IPS-NIHi7 (cell line): ENCODE measurements around the gene DTD1.
"Not testable (repeated sequence)": the region's sequence is repeated elsewhere in the genome, so short reads cannot be mapped to it uniquely, and the experiment has no call there.

Source experiments
- DNase-seq: peaks from one replicate; pipeline ENCODE4 v3.0.0; 2012; ENCODE audit warnings: mixed read lengths; ENCODE audit errors: extremely low spot score

DTD1 gene

DNA sequence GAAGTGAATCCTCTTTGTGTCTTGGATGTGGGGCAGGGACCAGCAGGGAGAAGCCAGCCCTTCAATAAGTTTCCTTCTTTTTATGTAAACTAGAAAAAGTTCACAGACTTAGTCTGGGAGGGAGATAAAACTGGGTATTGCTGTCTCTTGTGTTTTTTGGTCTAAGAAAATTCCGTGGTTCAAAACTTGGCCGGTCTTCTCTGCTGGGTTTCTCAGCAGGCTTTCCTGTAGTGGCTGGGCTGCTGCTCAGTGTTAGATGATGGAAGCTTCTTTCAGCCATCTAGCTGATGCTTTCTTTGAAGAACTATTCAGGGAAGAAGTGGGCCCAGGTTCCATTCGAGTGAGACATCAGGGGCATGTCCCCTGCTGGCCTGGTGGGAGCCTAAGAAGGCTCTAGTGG lies 155.0 kb downstream of the DTD1 start:
- DNase-seq = no peak

DNA sequence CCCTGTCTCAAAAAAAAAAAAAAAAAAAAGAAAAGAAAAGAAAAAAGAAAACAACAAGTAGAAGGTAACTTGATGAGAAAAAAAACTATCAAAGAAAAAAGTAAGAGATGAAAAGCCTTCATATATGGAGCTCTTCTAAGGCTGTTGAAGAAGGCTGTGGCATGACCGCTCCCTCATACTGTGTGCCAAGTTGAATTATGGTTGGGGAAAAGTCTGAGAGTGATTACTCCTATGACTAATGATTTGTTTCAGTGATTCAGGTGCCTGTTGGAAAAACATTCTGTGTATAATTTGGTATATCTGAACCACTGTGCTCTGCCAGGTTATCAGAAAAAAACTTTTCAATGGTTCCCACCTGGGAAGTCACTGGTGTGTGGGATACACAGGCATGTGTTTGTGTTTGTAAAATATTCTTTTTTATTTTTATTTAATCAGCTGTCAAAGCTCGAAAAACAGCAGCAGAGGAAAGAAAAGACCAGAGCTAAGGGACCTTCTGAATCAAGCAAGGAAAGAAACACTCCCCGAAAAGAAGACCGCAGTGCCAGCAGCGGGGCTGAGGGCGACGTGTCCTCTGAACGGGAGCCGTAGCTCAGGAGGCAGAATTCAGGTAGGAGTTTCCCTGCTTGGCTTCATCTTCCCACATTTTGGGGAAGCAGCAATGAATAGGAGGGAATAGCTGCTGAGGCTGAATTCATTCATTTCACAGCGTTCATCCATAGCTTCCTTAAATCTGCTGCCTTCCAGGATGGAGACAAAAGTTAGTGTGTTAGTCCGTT lies 156.0 kb downstream of the DTD1 start:
- DNase-seq = no peak

DNA sequence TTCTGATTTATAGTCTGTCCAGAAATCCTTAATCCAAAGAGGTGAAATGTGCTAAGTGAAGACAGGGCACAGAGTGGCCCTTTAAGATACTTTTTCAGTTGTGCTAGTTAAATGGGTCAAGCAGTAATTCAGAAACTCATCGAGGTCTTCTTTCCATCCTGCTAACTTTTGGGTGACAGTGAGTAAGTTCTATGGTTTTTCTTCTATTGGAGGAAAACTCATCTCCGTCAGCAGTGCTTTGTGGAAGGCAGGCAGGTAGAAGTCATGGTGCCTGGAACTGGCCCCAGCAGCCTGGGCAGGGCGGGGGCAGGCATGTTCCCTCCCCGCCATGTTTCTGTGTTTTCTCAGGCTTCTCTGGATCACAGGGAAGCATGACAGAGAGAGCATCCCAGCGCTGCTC lies 159.2 kb downstream of the DTD1 start:
- DNase-seq = no peak

DNA sequence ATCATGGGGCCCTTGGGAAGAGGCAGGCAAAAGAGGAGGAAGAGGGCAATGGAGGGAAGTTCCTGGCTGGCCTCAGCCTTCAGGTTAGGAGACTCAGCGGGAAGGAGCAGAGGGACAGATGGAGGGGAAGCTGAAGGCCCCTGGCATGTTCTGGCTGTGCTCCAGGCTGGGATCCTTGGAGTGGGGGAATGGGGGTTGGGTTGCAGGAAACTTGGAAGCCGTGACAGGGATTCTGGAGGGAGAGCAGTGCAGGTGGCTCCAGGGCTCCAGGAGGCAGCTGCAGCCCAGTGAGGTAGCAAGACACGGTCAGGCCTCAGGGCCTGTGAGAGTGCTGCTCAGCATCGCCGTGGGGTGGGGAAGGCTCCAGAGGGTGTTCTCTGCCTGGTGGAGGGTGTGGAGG lies 161.1 kb downstream of the DTD1 start:
- no peak for DNase-seq

DNA sequence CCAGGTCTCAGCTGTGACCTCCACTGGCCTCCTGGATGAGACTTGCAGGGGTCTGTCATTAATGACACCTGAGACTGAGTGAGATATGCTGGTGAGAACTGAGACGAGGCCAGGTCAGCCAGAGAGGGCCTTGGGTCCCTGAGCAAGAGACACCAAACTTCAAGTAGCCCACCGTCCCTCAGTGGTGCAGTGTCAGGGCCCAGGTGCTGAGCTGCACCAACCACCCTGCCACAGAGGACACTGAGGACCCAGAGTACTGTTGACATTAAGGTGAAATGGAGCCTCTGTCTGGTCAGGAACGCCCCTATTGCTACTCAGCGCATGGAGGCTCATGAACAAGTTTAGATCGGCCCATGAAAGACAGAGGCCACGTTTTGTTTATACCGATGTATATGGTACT lies 161.7 kb downstream of the DTD1 start:
- no peak for DNase-seq

DNA sequence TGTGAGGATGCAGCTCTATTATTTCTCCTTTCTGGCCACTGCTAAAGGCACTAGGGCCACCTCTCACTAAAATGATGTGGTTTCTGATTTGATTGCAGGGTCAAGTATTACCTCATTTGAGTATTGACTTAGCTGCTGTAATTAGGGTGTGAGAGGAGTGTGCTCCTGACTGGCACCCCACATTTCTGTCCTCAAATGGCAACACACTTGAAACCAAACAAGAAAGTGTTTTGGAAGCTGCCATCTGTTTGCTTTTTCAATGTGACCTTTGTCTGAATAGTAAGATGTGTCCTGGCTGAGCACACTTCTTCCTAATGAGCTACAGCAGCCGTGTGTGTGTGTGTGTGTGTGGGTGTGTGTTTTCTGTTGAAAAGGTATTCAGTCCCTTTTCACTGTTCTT lies 162.9 kb downstream of the DTD1 start:
- no peak for DNase-seq

DNA sequence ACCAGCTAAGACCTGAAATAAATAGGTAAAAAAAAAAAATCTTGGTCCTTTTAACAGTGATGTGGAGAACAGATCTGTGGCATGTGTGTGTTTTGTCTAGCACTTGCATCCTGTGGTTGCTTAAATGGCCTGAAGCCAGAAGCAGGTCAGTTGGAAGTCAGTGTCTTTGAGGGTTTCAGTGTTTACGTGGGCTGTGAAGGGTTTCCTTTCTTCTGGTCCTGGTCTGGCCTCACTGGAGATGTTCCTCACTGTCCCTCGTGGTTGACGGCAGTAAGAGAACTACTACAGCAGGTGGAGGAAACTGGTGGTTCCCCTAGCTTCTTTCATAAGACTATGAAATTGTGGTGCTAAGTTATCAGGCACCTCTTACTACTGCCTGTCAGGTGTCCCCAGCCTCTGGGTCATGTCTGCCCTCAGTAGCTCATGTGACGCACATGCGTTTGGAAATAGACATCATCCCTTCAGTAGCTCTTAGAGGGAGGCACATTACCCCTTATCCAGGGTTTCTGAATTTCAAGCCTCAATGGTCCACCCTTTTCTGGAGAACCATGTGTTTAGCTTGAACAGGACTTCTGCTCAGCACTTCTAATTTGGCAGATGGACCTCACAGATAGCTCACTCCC lies 166.3 kb downstream of the DTD1 start:
- no peak for DNase-seq

DNA sequence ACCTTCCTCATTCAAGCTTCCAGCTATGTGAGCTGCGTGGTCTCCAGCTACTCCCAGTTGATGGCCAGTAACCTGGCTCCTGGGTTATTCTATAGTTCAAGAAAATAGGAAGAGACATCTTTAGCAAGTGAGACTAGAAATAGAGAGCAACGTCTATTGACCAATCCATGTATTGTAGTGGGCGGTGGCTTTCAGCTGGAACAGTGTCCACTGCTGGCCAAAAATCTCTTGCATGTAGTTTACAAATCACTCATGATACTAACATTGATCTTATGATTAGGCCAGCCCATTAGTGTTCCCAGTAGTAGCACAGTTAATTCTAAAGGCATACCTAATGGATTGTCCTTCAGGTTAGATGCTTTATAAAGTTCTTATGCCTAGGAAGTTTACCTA lies 166.8 kb downstream of the DTD1 start:
- DNase-seq = no peak

DNA sequence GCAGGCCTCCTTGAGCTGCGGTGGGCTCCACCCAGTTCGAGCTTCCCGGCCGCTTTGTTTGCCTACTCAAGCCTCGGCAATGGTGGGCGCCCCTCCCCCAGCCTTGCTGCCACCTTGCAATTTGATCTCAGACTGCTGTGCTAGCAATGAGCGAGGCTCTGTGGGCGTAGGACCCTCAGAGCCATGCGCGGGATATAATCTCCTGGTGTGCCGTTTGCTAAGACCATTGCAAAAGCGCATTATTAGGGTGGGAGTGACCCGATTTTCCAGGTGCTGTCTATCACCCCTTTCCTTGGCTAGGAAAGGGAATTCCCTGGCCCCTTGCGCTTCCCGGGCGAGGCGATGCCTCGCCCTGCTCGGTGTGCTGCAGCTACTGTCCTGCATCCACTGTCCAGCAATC lies 173.0 kb downstream of the DTD1 start:
- not testable (repeated sequence) for DNase-seq

DNA sequence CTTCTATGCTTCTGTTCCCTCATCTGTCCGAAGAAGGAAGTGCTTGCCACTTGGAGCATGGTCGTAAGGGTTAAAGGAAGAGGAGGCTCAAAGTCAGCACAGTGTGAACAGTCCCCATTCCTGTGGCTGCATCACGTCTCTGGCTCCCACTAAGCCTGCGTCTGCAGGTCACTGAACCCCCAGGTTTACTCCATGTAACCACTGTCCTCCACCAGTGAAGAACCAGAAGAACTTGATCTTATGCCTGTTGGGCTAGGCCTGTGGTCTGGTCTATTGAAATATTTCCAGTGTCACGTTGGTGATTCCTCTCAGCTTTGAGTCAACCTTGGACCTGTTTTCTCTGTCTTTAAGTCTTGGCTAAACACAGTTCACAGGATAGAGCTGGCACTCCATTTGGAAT lies 179.8 kb downstream of the DTD1 start:
- DNase-seq = no peak

DNA sequence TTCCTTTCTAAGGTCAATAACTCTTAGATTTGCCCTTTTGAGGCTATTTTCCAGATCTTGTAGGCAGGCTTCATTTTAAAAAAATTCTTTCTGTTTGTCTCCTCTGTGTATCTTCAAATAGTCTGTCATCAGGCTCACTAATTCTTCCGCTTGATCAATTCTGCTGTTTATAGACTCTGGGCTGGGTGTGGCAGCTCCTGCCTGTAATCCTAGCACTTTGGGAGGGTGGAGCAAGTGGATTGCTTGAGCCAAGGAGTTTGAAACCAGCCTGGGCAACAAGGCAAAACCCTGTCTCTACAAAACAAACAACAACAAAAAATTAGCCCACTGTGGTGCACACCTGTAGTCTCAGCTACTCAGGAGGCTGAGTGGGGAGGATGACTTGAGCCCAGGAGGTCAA lies 185.7 kb downstream of the DTD1 start:
- DNase-seq = no peak

DNA sequence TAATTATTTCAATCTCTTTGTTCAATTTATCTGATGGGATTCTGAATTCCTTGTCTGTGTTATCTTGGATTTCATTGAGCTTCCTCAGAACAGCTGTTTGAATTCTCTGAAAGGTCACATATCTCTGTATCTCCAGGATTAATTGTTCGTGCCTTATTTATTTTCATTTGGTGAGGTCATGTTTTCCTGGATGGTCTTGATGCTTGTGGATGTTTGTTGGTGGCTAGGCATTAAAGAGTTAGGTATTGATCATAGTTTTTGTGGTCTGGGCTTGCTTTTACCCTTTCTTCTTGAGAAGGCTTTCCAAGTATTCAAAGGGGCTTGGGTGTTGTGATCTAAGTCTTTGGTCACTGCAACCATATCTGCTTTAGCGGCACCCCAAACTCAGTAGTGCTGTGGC lies 186.4 kb downstream of the DTD1 start:
- DNase-seq = no peak

DNA sequence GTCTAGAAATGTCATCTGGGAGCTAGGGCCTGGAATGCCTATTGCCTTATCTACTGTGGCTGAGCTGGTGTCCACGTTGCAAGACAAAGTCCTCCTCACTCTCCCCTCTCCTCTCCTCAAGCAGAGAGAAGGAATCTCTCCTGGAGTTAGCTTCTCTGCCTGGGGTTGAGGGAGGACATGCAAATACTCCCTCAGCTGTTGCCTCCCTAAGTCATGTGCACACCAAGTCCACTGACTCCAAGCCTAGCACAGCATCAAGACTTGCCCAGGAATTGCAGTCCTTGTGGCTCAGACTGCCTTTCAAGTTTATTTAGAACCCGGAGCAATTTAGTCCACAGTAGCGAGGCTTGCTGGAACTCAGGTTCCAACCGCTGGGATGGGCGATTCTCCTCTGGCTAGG lies 187.8 kb downstream of the DTD1 start:
- no peak for DNase-seq

DNA sequence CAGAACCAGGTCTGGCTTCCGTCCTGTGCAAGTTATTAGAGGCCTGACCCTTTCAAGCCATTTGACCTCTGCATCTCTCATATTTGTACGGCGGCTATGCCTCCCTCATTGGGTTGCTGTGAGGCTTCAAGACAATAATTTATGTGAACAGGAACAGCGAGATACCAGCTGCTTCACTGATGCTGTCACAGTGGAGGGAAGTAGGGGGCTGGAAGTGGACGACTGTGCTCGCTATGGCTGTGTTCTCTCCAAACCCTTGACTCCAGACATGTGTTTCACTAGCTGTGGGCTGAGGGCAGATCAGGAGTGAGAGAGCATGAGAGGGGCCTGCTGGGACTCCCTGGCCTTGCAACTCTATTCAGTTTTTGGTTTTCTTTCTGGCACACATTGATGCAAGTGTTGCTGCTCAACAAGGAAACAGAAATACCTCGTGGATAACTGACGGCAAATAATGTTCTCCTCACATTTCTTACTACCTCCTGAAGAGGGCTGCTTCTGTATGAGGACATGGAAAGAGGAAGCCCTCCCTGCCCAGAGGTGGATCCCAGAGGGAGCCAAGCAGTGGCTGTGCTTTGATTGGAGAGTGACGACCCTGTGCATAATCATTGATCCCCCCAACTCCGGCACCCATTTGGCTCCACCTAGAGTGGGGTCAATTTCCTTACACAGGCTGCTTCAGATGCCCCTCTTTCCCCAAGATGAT lies 191.0 kb downstream of the DTD1 start:
- DNase-seq = no peak

DNA sequence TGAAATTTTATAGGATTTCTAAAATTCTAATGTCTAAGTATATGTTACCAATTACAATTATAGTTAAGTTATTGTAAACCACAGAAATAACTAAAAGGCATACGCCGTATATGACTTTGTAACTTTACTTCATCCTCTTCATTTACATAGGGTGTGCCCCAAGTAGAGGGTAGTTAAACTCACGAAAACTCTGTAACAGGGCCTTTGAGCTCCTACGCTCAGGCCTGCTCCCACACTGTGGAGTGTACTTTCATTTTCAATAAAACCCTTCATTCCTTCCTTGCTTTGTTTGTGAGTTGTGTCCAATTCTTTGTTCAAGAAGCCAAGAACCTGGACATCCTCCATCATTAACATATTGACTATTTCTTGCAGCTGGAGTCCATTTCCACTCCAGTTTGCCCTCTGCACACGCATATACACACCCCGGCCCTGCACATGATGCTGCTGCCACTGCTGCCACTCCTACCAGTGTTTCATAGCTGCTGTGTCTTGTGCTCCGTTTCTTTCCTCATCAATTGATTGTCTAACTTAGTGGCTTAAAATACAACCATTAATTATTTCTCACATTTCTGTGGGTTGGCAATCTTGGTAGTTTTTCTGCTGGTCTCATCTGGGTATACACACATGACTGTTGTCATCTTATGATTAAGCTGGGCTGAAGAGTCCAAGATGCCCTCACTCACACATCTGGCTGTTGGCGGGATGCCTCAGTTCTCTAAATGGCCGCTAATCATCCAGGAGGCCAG lies 192.7 kb downstream of the DTD1 start:
- no peak for DNase-seq

DNA sequence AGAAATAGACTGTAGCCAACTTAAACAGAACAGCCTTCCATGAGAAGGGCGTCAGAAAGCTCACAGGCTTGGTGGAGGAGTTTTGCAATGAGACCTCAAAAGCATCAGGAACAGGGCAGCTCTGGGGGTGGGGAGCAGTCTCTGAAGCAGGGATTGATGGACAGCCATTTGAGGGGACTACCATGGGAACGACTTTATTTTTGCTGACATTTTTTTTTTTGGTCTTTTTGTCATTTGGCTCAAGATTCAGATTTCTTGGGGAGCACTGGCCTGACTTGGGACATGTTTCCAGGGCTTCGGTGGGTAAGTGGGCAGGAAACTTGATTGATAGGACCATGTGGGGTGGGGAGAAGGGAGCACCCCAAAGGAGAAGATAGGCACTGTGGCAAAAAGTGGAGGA lies 193.7 kb downstream of the DTD1 start:
- DNase-seq = no peak

DNA sequence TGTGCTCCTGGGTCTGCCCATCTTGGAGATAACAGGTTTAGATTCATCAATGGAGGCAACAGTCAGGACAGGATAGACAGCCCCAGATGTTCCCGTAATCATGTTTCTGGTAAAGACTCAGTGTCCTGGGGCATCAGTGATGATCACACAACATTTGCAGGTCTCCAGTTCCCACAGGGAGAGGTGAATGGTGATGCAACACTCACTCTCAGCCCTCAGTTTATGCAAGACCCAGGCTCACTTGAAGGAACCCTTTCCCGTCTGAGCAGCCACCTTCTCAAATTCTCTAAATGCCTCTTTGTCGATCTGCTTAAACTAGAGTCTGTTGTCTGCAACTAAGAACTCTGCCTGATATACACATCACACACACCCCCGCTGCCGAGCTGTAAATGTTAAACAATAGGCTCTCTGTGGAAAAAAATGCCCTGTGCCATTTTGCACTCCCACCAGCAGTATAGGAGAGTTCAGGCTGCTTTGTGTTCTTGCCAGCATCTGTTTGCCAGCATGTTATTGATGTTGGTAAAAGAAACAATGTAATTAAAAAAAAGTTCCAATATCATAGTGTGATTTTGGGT lies 195.6 kb downstream of the DTD1 start:
- DNase-seq = no peak

DNA sequence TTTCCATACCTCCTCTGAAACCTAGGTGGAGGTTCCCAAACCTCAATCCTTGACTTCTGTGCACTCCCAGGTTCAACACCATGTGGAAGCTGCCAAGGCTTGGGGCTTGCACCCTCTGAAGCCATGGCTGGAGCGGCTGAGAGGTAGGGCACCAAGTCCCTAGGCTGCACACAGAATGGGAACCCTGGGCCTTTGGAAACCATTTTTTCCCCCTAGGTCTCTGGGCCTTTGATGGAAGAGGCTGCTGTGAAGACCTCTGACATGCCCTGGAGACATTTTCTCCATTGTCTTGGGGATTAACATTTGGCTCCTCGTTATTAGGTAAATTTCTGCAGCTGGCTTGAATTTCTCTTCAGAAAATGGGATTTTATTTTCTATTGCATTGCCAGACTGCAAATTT lies 199.2 kb downstream of the DTD1 start:
- DNase-seq = not testable (repeated sequence)

DNA sequence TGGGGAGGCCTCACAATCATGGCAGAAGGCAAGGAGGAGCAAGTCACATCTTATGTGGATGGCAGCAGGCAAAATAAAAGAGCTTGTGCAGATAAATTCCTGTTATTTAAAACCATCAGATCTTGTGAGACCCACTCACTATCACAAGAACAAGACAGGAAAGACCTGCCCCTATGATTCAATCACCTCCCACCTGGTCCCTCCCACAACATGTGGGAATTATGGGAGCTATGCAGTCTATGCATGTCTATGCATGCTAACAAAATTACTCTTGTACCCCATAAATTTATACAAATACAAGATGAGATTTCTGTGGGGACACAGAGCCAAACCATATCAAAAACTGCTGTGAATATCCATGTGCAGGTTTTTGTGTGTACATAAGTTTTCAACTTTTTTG lies 200.2 kb downstream of the DTD1 start:
- DNase-seq = no peak

DNA sequence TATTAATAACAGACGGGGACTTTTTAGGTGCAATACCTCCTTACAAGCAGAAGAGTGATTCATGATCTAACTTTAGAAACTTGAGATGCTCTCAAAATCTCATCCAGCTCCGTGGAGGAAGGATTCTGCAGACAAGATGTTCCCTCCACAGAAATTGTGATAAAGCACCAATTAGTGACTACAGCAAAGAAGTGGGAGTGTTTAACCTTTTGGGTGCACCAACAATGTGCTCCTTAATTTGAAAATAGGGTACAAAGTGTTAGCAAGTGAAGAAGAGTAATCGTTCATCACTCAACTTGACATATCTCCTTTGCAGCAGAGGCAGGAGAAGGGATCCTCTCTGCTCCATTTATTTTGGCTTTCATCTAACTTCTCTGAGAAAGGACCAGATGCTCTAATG lies 202.9 kb downstream of the DTD1 start:
- no peak for DNase-seq

DNA sequence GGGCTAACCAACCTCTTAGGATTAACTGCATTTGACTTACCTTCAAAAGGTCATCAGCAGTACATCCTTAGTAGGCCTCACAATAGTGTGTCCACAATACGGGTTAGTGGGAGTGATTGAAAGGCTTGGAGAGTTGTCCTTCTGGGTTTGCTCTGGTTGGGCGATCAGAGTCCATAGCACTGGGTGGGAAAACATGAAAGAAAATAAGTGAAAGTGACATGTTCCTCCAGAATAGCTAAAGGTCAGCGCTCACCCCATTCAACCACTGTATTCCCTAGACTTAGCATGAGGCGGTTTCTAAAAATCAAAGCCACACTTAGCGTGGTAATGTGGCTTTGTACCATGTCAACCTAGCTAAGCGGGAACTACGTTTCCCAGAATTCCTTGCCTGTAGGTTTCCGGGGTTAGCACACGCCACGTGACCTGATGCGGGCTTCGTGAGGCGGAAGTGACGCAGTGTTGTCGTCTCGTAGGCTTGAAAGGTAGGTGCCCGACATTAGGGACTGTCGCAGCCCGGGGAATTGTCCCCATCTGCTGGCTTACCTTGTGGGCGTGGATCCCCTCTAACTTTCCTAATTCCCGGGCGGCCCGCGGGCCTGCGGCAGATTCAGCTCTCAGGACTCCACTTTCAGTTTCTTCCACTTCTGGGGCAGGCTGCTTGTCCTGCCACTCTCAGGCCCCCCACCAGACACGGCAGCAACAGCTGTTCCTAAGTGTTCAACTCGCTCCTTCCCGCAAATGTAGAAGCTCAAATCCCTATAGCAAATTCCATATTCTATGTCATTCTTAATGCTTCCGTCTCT lies 206.0 kb downstream of the DTD1 start:
- peak; percentile 94 for DNase-seq
